ENCODE measurements around the gene TENM4.

The TENM4 gene

DNA sequence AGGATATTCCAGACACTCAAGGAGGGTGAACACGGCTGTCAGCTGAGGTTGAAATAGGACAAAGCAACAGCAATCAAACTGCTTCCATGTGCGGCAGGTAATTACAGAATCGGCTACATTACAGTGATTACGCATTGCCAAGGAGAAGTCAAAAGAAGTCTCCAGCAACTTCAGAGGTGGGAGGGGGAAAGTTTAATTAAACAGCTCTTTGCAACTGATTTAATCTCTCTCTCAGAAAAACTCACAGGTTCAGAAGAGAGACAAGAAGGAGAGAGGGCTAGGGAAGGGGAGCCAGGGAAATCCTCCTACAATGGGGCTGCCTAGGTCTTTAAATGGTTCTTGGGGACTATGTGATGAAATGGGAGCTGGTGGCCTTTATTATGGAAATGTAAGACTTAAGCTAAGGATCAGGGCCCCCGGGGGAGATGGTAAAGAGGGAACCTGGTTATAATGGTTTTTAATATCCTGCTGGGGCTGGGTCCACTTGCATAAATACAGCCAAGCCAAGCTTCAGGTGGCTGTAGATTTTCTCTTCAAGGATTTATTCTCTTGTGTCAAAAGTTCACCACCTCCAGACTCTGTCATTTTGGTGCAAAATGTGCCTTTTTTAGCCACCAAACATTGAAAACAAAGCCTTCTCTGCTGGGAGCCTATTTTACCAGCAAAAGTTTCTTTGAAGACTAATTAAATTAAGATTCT is 511.5 kb downstream of the TENM4 start:
- TF ChIP-seq, protein P1, sequence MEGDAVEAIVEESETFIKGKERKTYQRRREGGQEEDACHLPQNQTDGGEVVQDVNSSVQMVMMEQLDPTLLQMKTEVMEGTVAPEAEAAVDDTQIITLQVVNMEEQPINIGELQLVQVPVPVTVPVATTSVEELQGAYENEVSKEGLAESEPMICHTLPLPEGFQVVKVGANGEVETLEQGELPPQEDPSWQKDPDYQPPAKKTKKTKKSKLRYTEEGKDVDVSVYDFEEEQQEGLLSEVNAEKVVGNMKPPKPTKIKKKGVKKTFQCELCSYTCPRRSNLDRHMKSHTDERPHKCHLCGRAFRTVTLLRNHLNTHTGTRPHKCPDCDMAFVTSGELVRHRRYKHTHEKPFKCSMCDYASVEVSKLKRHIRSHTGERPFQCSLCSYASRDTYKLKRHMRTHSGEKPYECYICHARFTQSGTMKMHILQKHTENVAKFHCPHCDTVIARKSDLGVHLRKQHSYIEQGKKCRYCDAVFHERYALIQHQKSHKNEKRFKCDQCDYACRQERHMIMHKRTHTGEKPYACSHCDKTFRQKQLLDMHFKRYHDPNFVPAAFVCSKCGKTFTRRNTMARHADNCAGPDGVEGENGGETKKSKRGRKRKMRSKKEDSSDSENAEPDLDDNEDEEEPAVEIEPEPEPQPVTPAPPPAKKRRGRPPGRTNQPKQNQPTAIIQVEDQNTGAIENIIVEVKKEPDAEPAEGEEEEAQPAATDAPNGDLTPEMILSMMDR (conservative IDR thresholded peaks at IDR 0.05; ENCODE audit: low read depth, low read length): no peak
- no peak overlapping the region for H3K4me3 ChIP-seq (ENCODE audit: low read depth, low read length)
- DNase-seq (ENCODE audit: low read depth): no peak

DNA sequence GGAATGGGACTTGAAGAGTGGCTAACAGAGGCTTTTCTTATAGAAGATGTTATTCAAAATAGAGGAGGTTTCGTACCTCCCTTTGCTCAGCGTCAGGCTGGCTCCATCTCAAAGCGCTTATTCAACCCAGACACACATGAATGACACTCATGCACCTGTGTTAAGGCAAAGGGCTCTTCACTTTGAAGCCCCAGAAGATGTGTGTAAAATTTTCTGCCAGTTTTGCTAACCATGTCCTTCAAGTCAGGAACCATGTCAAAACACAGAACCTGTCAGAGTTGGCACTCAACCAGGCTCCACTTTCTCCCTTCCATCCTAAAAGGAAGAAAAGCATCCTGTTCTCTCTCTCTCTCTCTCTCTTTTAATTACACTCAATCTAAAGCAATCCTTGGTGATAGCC is 513.3 kb downstream of the TENM4 start:
- TF ChIP-seq, protein P1 (conservative IDR thresholded peaks at IDR 0.05; ENCODE audit: low read depth, low read length): no peak
- no peak overlapping the region for H3K4me3 ChIP-seq (ENCODE audit: low read depth, low read length)
- DNase-seq (ENCODE audit: low read depth): no peak

GRCh38 chr11:78926633-78927338 is 514.0 kb downstream of the TENM4 start:
- TF ChIP-seq, protein P1 (conservative IDR thresholded peaks at IDR 0.05; ENCODE audit: low read depth, low read length): no peak
- no peak for DNase-seq (ENCODE audit: low read depth)
- H3K4me3 ChIP-seq (ENCODE audit: low read depth, low read length): no peak overlapping the region

DNA sequence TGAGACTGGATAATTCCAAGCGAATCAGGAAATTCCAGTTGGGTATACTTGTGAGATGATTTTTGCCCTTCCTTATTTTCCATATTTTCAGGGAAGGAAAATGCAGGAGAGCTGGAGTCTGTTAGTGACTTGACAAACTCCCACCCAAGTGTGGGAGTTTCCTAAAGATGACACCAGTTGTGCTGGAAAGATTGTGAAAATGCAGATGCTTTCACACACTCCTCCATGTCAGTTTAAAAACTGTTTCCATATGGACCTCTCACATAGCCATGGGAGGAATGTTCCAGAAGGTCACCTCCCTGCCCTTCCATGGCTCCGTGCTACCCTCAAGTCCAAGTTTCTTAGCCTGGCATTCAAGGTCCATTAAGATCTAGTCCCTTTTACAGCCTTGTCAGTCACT is 515.4 kb downstream of the TENM4 start:
- H3K4me3 ChIP-seq (ENCODE audit: low read depth, low read length): no peak overlapping the region
- TF ChIP-seq, protein P1 (conservative IDR thresholded peaks at IDR 0.05; ENCODE audit: low read depth, low read length): no peak
- DNase-seq (ENCODE audit: low read depth): no peak

DNA sequence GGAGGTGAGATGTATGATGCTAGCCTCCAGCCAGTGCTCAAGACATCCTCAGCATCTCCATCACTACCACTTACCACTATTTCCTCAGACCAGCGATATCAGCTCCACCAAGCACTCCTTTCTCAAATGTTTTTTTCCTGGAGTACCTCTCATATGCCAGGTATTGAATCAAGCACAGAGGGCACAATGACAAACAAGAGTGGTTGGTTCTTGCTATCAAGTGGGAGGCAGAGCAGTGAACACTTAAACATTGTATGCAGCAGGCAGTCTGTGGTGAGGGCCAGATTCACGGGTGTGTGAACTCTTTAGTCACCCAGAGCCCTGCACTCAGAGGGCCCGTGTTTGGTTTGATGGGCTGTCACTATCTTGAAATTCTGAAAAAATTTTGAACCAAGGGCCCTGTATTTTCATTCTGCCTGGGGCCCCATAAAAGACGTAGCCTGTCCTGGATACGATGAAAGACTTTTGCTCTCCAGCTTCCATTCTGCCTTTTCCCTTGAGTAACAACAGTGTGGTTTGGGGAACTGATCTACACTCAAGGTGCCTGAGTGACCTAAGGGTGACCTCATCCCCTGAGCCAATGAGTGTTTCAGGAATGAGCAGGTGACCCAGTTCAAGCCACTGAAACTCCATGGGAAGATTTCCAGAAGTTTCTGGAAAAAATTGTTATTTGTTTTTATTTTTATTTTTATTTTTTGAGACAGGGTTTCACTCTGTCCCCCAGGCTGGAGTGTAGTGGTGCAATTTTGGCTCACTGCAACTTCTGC is 517.8 kb downstream of the TENM4 start:
- no peak for DNase-seq (ENCODE audit: low read depth)
- H3K4me3 ChIP-seq (ENCODE audit: low read depth, low read length): no peak overlapping the region
- TF ChIP-seq, protein P1 (conservative IDR thresholded peaks at IDR 0.05; ENCODE audit: low read depth, low read length): no peak

DNA sequence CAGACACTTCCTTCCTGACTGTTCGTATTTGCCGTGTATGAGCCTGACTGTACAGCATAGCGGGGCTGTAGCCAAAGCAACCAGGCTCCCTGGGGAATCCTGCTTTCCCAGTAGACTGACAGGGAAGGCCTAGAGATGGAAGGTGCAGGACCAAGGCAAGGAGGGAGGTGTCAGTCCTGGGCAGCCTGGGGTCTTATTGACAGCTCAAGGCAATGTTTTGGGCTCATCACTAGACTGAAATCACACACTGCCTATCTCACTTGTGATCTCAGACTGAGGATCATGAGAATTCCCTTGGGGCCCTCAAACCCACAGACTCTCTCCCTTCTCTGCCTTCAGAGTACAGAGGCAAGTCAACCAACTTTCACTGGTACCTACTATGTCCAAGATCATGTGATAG is 519.3 kb downstream of the TENM4 start:
- DNase-seq (ENCODE audit: low read depth): no peak
- H3K4me3 ChIP-seq (ENCODE audit: low read depth, low read length): no peak overlapping the region
- TF ChIP-seq, protein P1 (conservative IDR thresholded peaks at IDR 0.05; ENCODE audit: low read depth, low read length): no peak

Data from choroid plexus epithelial cell (primary cell).